Activated gamma-delta T cell (primary cell): Measurements from ENCODE around the gene LRRC56.
A peak's percentile ranks its signal among the peaks of the same experiment; 100 is the strongest.

Source experiments
- DNase-seq: peaks from one replicate; lab custom pipeline; 2025; lab: John Stamatoyannopoulos, UW

LRRC56 gene

GRCh38 chr11:521177-521688, 16.1 kb upstream of the LRRC56 start:
- no peak for DNase-seq

GRCh38 chr11:526192-526591, 11.1 kb upstream of the LRRC56 start:
- DNase-seq = no peak

- DNase-seq = no peak
Measured at GRCh38 chr11:528166-528814, 9.0 kb upstream of the LRRC56 start.

GRCh38 chr11:528815-529727, 8.3 kb upstream of the LRRC56 start:
- no peak for DNase-seq

GRCh38 chr11:529728-530411, 7.5 kb upstream of the LRRC56 start:
- DNase-seq = no peak

- DNase-seq = no peak
Measured at GRCh38 chr11:530960-531831, 6.1 kb upstream of the LRRC56 start.

GRCh38 chr11:531919-532526, 5.3 kb upstream of the LRRC56 start:
- no peak for DNase-seq

GRCh38 chr11:532527-532985, 4.8 kb upstream of the LRRC56 start:
- DNase-seq = no peak

GRCh38 chr11:532986-533585, 4.2 kb upstream of the LRRC56 start:
- no peak for DNase-seq

- DNase-seq = no peak
Measured at GRCh38 chr11:533586-534395, 3.5 kb upstream of the LRRC56 start.

GRCh38 chr11:534396-535209, 2.7 kb upstream of the LRRC56 start:
- no peak for DNase-seq

- no peak for DNase-seq
Measured at GRCh38 chr11:535210-535518, 2.2 kb upstream of the LRRC56 start.

GRCh38 chr11:535519-536454, 1.5 kb upstream of the LRRC56 start, which contains the start of gene HRAS:
HRAS (minus strand) TSS chr11:535576.
- DNase-seq = peak; percentile 95

GRCh38 chr11:537622-538430, 499 bp downstream of the LRRC56 start:
- DNase-seq = no peak

- no peak for DNase-seq
Measured at GRCh38 chr11:538431-539051, 1.2 kb downstream of the LRRC56 start.

- no peak for DNase-seq
Measured at GRCh38 chr11:539971-540481, 2.7 kb downstream of the LRRC56 start.
